OCI-LY1 (cell line): ENCODE results near the gene NPS.

Source experiments
- H2AFZ ChIP-seq: fragments of 200-600 bp; sonication (generic), shearing (Covaris generic); 2 replicates; pipeline ENCODE4 v1.6.0; 2014; ENCODE audit warnings: antibody characterized with exemption, mild to moderate bottlenecking, low read length
- H3F3A ChIP-seq: fragments of 200-600 bp; sonication (generic), shearing (Covaris generic); 2 replicates; pipeline ENCODE4 v1.6.0; 2014; ENCODE audit warnings: mild to moderate bottlenecking, antibody characterized with exemption, low read length, moderate library complexity; ENCODE audit not compliant: insufficient read depth
- H3K27ac ChIP-seq: fragments of 200-600 bp; sonication (generic); 2 replicates; pipeline ENCODE4 v1.5.1; 2014; ENCODE audit warnings: low read length, mixed run types, mild to moderate bottlenecking, low read depth; ENCODE audit not compliant: poor library complexity, severe bottlenecking
- H3K27me3 ChIP-seq: fragments of 200-600 bp; sonication (generic); 2 replicates; pipeline ENCODE4 v1.6.0; 2014; ENCODE audit warnings: antibody characterized with exemption, mild to moderate bottlenecking, low read length, moderate library complexity; ENCODE audit not compliant: insufficient read depth
- H3K36me3 ChIP-seq: fragments of 200-600 bp; sonication (generic); 2 replicates; pipeline ENCODE4 v1.6.1; 2014; ENCODE audit warnings: mild to moderate bottlenecking, antibody characterized with exemption, low read length, moderate library complexity, mixed read lengths; ENCODE audit not compliant: insufficient read depth
- H3K4me1 ChIP-seq: fragments of 200-600 bp; sonication (generic); 2 replicates; pipeline ENCODE4 v1.5.1; 2014; ENCODE audit warnings: mild to moderate bottlenecking, low read length, moderate library complexity; ENCODE audit not compliant: insufficient read depth, severe bottlenecking
- H3K4me2 ChIP-seq: fragments of 200-600 bp; sonication (generic), shearing (Covaris generic); 2 replicates; pipeline ENCODE4 v1.6.1; 2014; ENCODE audit warnings: low read length
- H3K4me3 ChIP-seq: fragments of 200-600 bp; sonication (generic); 2 replicates; pipeline ENCODE4 v1.5.1; 2014; ENCODE audit warnings: low read length, low read depth, mild to moderate bottlenecking, mixed read lengths; ENCODE audit not compliant: poor library complexity, severe bottlenecking
- H3K79me2 ChIP-seq: fragments of 200-600 bp; shearing (Covaris generic); 2 replicates; pipeline ENCODE4 v1.6.1; 2016; ENCODE audit warnings: mixed run types, low read length, mixed read lengths; ENCODE audit not compliant: insufficient read depth
- H3K9ac ChIP-seq: fragments of 200-600 bp; sonication (generic), shearing (Covaris generic); 2 replicates; pipeline ENCODE4 v1.6.1; 2014; ENCODE audit warnings: mild to moderate bottlenecking, low read length, mixed read lengths
- H3K9me2 ChIP-seq: fragments of 200-600 bp; sonication (generic), shearing (Covaris generic); 2 replicates; pipeline ENCODE4 v1.6.1; 2014; ENCODE audit warnings: low read depth, mild to moderate bottlenecking, low read length, mixed read lengths
- H3K9me3 ChIP-seq: fragments of 200-600 bp; shearing (Covaris generic); 2 replicates; pipeline ENCODE4 v1.6.1; 2014; ENCODE audit warnings: low read length, mixed read lengths
- H4K20me1 ChIP-seq: fragments of 200-600 bp; sonication (generic), shearing (Covaris generic); 2 replicates; pipeline ENCODE4 v1.6.0; 2016; ENCODE audit warnings: mild to moderate bottlenecking, low read length; ENCODE audit not compliant: insufficient read depth
- EZH2 ChIP-seq: fragments of 200-600 bp; sonication (generic), shearing (Covaris generic); IDR thresholded peaks from 2 replicates; pipeline ENCODE4 v1.8.0; 2017; ENCODE audit warnings: borderline replicate concordance, mixed run types, mild to moderate bottlenecking, antibody characterized with exemption, low read length, moderate library complexity, mixed read lengths
- TF ChIP-seq, protein P1 (sequence below): fragments of 200-600 bp; sonication (generic), shearing (Covaris generic); IDR thresholded peaks from 2 replicates; pipeline ENCODE4 v1.5.1; 2017; ENCODE audit warnings: mild to moderate bottlenecking, antibody characterized with exemption, low read length, moderate library complexity, mixed read lengths

The NPS gene

DNA sequence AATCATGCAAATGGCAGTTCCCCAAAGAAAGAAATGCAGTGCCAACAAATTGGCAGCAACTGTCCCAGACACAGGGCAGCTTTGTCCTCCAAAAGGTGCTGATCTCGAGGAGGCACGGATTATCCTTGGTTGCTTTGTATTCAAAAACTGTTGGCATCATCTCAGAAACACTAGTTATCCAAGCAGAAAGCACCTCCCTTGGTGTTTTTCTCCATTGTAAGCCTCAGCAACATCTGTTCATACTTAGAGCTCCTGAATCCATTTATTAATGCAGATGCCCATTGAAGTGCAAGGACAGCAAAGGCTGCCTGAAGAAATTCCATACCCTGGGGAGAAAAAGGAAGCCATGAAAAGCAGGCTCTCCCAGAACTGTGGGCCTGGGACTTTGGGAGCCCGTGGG is 1.1 kb upstream of the NPS start:
- Histone ChIP-seq H3K4me1 (no peaks in the 10 kb centered on the region), H3K27me3 (no peaks in the 10 kb centered on the region), H3K27ac (no peak overlapping the region), H3K4me3 (no peak overlapping the region), H3F3A (no peaks in the 10 kb centered on the region), H3K79me2 (no peaks in the 10 kb centered on the region), H3K9me3 (no peaks in the 10 kb centered on the region), H3K4me2 (no peak overlapping the region), H3K9ac (no peak overlapping the region), H3K36me3 (no peaks in the 10 kb centered on the region), H4K20me1 (no peaks in the 10 kb centered on the region), H2AFZ (no peak overlapping the region), H3K9me2 (no peaks in the 10 kb centered on the region)
- TF ChIP-seq, protein P1, sequence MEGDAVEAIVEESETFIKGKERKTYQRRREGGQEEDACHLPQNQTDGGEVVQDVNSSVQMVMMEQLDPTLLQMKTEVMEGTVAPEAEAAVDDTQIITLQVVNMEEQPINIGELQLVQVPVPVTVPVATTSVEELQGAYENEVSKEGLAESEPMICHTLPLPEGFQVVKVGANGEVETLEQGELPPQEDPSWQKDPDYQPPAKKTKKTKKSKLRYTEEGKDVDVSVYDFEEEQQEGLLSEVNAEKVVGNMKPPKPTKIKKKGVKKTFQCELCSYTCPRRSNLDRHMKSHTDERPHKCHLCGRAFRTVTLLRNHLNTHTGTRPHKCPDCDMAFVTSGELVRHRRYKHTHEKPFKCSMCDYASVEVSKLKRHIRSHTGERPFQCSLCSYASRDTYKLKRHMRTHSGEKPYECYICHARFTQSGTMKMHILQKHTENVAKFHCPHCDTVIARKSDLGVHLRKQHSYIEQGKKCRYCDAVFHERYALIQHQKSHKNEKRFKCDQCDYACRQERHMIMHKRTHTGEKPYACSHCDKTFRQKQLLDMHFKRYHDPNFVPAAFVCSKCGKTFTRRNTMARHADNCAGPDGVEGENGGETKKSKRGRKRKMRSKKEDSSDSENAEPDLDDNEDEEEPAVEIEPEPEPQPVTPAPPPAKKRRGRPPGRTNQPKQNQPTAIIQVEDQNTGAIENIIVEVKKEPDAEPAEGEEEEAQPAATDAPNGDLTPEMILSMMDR, result no peak
- no peak for TF ChIP-seq EZH2

- H3K4me1 ChIP-seq, result no peaks in the 10 kb centered on the region
- H3K79me2 ChIP-seq, result no peaks in the 10 kb centered on the region
- H3K9me3 ChIP-seq, result no peaks in the 10 kb centered on the region
- no peaks in the 10 kb centered on the region for H3K27me3 ChIP-seq
- no peak overlapping the region for H3K27ac ChIP-seq
- no peak for TF ChIP-seq EZH2
- TF ChIP-seq, protein P1, result no peak
- no peaks in the 10 kb centered on the region for H3F3A ChIP-seq
- H4K20me1 ChIP-seq, result no peaks in the 10 kb centered on the region
- no peak overlapping the region for H2AFZ ChIP-seq
- no peak overlapping the region for H3K9ac ChIP-seq
- no peak overlapping the region for H3K4me2 ChIP-seq
- no peaks in the 10 kb centered on the region for H3K36me3 ChIP-seq
- no peaks in the 10 kb centered on the region for H3K9me2 ChIP-seq
- no peak overlapping the region for H3K4me3 ChIP-seq
Measured at GRCh38 chr10:127550861-127551260, 1.8 kb downstream of the NPS start.

- H3K79me2 ChIP-seq, result no peaks in the 10 kb centered on the region
- H4K20me1 ChIP-seq, result no peaks in the 10 kb centered on the region
- H3K9ac ChIP-seq, result no peak overlapping the region
- H3K27me3 ChIP-seq, result no peaks in the 10 kb centered on the region
- no peaks in the 10 kb centered on the region for H3K36me3 ChIP-seq
- H3F3A ChIP-seq, result no peaks in the 10 kb centered on the region
- no peak overlapping the region for H3K4me3 ChIP-seq
- H3K27ac ChIP-seq, result no peak overlapping the region
- no peak for TF ChIP-seq EZH2
- TF ChIP-seq, protein P1, result no peak
- H3K4me2 ChIP-seq, result no peak overlapping the region
- no peaks in the 10 kb centered on the region for H3K9me3 ChIP-seq
- no peaks in the 10 kb centered on the region for H3K4me1 ChIP-seq
- H3K9me2 ChIP-seq, result no peaks in the 10 kb centered on the region
- H2AFZ ChIP-seq, result no peak overlapping the region
Measured at GRCh38 chr10:127552446-127552845, 3.3 kb downstream of the NPS start.
